Fibroblast of peridontal ligament (primary cell): Measurements from ENCODE around the gene ATP1B4.

Experiments
- DNase-seq: peaks from one replicate; pipeline ENCODE4 v3.0.0-alpha.2; 2010; ENCODE audit errors: extremely low read depth

Gene ATP1B4

GRCh38 chrX:120372667-120373370, 10.9 kb downstream of the ATP1B4 start:
- no peak for DNase-seq

- DNase-seq: no peak
These were observed 15.3 kb downstream of the ATP1B4 start for GRCh38 chrX:120377179-120377578.

- no peak for DNase-seq
These were observed 15.8 kb downstream of the ATP1B4 start for GRCh38 chrX:120377715-120378114.

GRCh38 chrX:120378570-120378969, 16.7 kb downstream of the ATP1B4 start:
- no peak for DNase-seq

GRCh38 chrX:120379937-120380681, 18.2 kb downstream of the ATP1B4 start:
- no peak for DNase-seq

- DNase-seq: no peak
These were observed 18.8 kb downstream of the ATP1B4 start for GRCh38 chrX:120380699-120381098.

GRCh38 chrX:120401301-120401700, 39.4 kb downstream of the ATP1B4 start:
- no peak for DNase-seq

GRCh38 chrX:120402369-120402768, 40.5 kb downstream of the ATP1B4 start:
- no peak for DNase-seq

- DNase-seq: no peak
These were observed 44.7 kb downstream of the ATP1B4 start for GRCh38 chrX:120406638-120407037.

GRCh38 chrX:120408168-120408567, 46.3 kb downstream of the ATP1B4 start:
- no peak for DNase-seq

- DNase-seq: no peak
These were observed 57.6 kb downstream of the ATP1B4 start for GRCh38 chrX:120419463-120419862.

- peak; percentile 6 for DNase-seq
These were observed 64.7 kb downstream of the ATP1B4 start for GRCh38 chrX:120426599-120426998.

- no peak for DNase-seq
These were observed 66.4 kb downstream of the ATP1B4 start for GRCh38 chrX:120428309-120428708.

GRCh38 chrX:120429776-120430540, 68.1 kb downstream of the ATP1B4 start:
- DNase-seq: no peak
